BLaER1 treated with 17β-estradiol and CSF1 and Interleukin-3, amounts not matched to agents 10 nM and 100 nM (cell line): Measurements from ENCODE around the gene SLC6A1.
A peak's percentile ranks its signal among the peaks of the same experiment; 100 is the strongest.

Experiments used
- H3K27ac ChIP-seq, 11 experiments: shearing (Covaris generic); formaldehyde crosslinking; 2 replicates each; pipeline ENCODE4 v1.8.1; 2022
- H3K27me3 ChIP-seq, 11 experiments: shearing (Covaris generic); formaldehyde crosslinking; 2 replicates each; pipeline ENCODE4 v1.8.1; 2022
- H3K36me3 ChIP-seq, 11 experiments: shearing (Covaris generic); formaldehyde crosslinking; 2 replicates each; pipeline ENCODE4 v1.8.1; 2022
- H3K4me1 ChIP-seq, 10 experiments: shearing (Covaris generic); formaldehyde crosslinking; 2 replicates each; pipeline ENCODE4 v1.8.1; 2022
- H3K4me2 ChIP-seq, 11 experiments: shearing (Covaris generic); formaldehyde crosslinking; 2 replicates each; pipeline ENCODE4 v1.8.1; 2022
- H3K4me3 ChIP-seq, 10 experiments: shearing (Covaris generic); formaldehyde crosslinking; 2 replicates each; pipeline ENCODE4 v1.8.1; 2022
- H3K9ac ChIP-seq, 11 experiments: shearing (Covaris generic); formaldehyde crosslinking; 2 replicates each; pipeline ENCODE4 v1.8.1; 2022
- H3K9me3 ChIP-seq, 11 experiments: shearing (Covaris generic); formaldehyde crosslinking; replicated peaks in 1 of 11; 2 replicates each; pipeline ENCODE4 v1.8.1; 2022
- H4K20me1 ChIP-seq, 11 experiments: shearing (Covaris generic); formaldehyde crosslinking; 2 replicates each; pipeline ENCODE4 v1.8.1; 2022
- Cebpa-rat ChIP-seq, 11 experiments: shearing (Covaris generic); IDR thresholded peaks; 2 replicates each; pipeline ENCODE4 v1.8.1; 2022

The SLC6A1 gene

DNA sequence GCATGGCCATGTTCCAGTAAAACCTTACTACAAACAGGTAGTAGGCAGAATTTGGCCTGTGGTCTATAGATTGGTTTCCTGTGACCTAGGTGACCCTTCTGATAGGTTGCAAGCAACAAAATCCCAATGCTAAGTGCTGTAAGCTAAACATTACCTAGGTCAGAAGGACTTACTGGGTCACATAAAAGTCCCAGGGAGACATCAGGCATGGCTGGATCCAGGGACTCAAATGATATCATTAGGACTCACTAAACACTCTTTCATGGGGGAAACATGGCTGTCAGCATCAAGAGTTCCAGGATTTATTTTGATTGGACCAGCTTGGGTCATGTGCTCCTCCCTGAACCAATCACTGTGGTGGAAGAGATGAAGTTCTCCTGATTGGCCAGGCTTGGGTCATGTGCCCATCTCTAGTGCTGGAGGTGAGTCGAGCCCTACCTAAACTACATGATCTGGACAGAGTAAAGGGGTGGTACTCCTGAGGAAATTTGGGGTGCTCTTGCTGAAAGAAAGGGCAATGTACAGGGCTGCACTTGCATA, 16.8 kb upstream of the SLC6A1 start:
- no peak overlapping the region for H3K4me3 ChIP-seq
- peaks cover 0 to 4% (median 0%) of the 10 kb centered on the region in 11 experiments; a peak in 1 of 22 replicates for H4K20me1 ChIP-seq
- no peak overlapping the region for H3K27ac ChIP-seq
- no peak overlapping the region for H3K4me2 ChIP-seq
- H3K27me3 ChIP-seq = no peaks in the 10 kb centered on the region
- H3K36me3 ChIP-seq = no peaks in the 10 kb centered on the region
- TF ChIP-seq Cebpa-rat (IDR thresholded peaks at IDR 0.05) = no peak
- peaks cover 0 to 7% (median 6%) of the 10 kb centered on the region in 10 experiments; a peak in 8 of 20 replicates for H3K4me1 ChIP-seq
- no peaks in the 10 kb centered on the region; a peak in 1 of 22 replicates for H3K9me3 ChIP-seq
- H3K9ac ChIP-seq = no peak overlapping the region

DNA sequence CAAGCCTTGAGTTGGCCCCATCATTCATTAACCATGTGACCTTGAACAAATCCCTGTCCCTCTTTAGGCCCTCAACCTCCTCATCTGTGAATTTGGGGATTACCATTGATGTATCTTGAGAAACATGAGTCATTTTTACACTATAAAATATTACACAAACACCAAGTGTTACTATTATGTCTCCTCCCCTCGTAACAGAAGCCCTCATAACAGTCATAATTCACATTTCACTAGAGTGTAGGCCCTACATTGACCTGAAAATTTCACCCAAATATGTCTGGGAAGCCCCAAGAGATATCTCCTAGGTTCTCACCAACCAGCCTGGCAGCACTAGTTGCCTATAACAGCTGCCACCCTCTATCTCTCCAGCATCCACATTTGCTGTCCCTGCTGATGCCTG, 15.8 kb upstream of the SLC6A1 start:
- Histone ChIP-seq H3K9ac (no peak overlapping the region), H3K4me2 (no peak overlapping the region), H3K27ac (no peak overlapping the region), H3K9me3 (no peaks in the 10 kb centered on the region; a peak in 1 of 22 replicates), H3K4me1 (peaks cover 0 to 7% (median 6%) of the 10 kb centered on the region in 10 experiments; a peak in 8 of 20 replicates), H3K4me3 (no peak overlapping the region), H3K27me3 (no peaks in the 10 kb centered on the region), H4K20me1 (peaks cover 0 to 4% (median 0%) of the 10 kb centered on the region in 11 experiments; a peak in 1 of 22 replicates), H3K36me3 (no peaks in the 10 kb centered on the region)
- TF ChIP-seq Cebpa-rat (IDR thresholded peaks at IDR 0.05) = no peak

DNA sequence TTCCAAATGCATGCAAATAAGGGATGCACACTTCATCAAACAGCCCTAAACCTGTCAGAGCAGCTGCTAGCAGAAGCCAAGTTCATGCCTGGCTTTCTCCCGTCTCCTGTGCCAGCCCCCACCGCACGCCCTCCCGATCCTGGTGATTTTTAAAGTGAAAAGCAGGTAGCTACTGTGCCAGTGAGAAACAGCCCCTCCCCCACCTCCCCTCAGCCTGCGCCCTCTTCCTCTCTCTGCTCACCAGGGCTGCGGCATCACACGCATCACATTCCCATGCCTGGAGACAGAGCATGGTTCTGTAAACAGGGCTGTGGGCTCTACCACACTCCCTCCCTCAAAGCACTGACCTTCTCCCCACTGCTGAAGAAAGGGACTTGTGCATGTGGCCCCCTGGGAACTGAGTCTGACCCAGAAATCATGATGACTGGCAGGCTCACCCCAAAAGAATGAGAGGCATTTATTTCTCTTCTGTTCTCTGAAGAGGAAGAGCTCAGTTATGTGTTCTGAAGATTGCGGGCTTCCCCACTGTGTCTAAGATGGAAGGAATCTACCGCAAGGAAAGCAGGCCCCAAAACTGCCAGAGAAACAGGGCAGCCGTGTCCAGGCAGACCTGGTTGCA, 14.5 kb upstream of the SLC6A1 start:
- Histone ChIP-seq H3K27ac (no peak overlapping the region), H4K20me1 (peaks cover 0 to 4% (median 0%) of the 10 kb centered on the region in 11 experiments; a peak in 1 of 22 replicates), H3K4me2 (peak overlapping the region in 5 of 11 experiments; percentile 4 to 25 (median 8); a peak in 4 of 22 replicates), H3K9me3 (no peaks in the 10 kb centered on the region; a peak in 1 of 22 replicates), H3K36me3 (no peaks in the 10 kb centered on the region), H3K4me3 (no peak overlapping the region), H3K27me3 (no peaks in the 10 kb centered on the region), H3K9ac (no peak overlapping the region), H3K4me1 (peaks cover 0 to 7% (median 6%) of the 10 kb centered on the region in 10 experiments; a peak in 8 of 20 replicates)
- no peak for TF ChIP-seq Cebpa-rat (IDR thresholded peaks at IDR 0.05)

DNA sequence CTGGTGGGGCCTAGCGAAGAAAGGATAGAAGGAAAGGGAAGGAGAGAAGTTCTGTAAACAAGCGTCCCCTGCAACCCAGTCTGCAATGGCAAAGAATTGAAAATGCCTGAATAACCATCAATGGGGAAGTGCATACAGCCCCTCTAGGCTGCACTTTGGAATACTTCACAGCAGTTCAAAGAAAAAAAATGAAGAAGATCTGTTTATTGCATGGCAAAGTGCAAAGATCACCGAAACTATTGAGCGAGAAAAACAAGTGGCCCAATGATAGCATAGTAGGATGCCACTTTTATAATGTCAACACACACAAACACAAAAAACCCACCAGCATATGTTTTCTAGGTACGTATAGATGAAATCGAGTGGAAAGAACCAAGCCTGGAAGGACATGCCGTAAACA, 13.6 kb upstream of the SLC6A1 start:
- H3K4me3 ChIP-seq = no peak overlapping the region
- no peak overlapping the region for H3K9ac ChIP-seq
- no peaks in the 10 kb centered on the region for H3K36me3 ChIP-seq
- H3K4me1 ChIP-seq = peaks cover 0 to 7% (median 6%) of the 10 kb centered on the region in 10 experiments; a peak in 8 of 20 replicates
- H3K27me3 ChIP-seq = no peaks in the 10 kb centered on the region
- no peak overlapping the region for H3K27ac ChIP-seq
- no peak for TF ChIP-seq Cebpa-rat (IDR thresholded peaks at IDR 0.05)
- peaks cover 0 to 4% (median 0%) of the 10 kb centered on the region in 11 experiments; a peak in 1 of 22 replicates for H4K20me1 ChIP-seq
- no peak overlapping the region for H3K4me2 ChIP-seq
- H3K9me3 ChIP-seq = no peaks in the 10 kb centered on the region; a peak in 1 of 22 replicates

DNA sequence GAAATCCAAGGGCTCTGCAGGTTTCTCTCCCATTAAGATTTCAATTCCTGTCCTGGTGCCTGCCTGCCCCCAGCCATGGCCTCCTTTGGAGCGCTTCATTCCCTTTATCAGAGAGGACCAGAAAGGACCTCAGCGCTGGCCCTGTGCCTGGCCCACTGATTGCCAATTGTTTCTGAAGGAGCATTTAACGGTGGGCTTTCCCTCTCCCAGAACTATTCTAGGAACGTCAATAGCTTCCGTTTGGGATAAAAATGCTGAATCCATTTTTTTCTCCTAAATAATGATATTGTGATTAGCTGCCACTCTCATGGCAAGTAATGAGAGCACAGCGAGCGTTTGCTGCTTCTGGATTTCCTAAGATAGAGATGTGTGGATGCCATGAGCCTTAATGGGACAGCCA, 12.2 kb upstream of the SLC6A1 start:
- no peaks in the 10 kb centered on the region for H3K36me3 ChIP-seq
- peaks cover 0 to 7% (median 6%) of the 10 kb centered on the region in 10 experiments; a peak in 8 of 20 replicates for H3K4me1 ChIP-seq
- peaks cover 0 to 4% (median 0%) of the 10 kb centered on the region in 11 experiments; a peak in 1 of 22 replicates for H4K20me1 ChIP-seq
- H3K9ac ChIP-seq = no peak overlapping the region
- H3K27me3 ChIP-seq = no peaks in the 10 kb centered on the region
- no peak overlapping the region for H3K4me2 ChIP-seq
- TF ChIP-seq Cebpa-rat (IDR thresholded peaks at IDR 0.05) = no peak
- H3K4me3 ChIP-seq = no peak overlapping the region
- H3K9me3 ChIP-seq = no peaks in the 10 kb centered on the region; a peak in 1 of 22 replicates
- H3K27ac ChIP-seq = no peak overlapping the region

DNA sequence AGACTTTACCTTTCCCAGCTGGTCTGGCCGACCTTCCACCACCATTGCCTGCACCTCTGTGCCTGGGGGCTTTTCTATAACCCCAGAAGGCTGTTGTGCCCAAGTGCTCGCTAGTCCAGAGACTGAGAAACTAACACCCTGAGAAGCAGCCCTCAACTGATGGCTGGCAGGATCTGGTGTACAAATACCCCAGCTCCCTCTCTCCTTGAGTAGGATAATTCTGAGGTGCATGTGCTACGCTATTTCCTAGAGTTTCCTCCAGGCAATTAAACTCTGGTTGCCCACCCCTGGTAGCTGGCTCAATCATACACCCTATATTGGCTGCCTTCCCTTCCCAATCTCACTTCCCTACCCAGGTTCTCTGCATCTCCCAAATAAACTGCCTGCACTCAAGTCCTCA, 11.5 kb upstream of the SLC6A1 start:
- H4K20me1 ChIP-seq = peaks cover 0 to 4% (median 0%) of the 10 kb centered on the region in 11 experiments; a peak in 1 of 22 replicates
- no peak for TF ChIP-seq Cebpa-rat (IDR thresholded peaks at IDR 0.05)

DNA sequence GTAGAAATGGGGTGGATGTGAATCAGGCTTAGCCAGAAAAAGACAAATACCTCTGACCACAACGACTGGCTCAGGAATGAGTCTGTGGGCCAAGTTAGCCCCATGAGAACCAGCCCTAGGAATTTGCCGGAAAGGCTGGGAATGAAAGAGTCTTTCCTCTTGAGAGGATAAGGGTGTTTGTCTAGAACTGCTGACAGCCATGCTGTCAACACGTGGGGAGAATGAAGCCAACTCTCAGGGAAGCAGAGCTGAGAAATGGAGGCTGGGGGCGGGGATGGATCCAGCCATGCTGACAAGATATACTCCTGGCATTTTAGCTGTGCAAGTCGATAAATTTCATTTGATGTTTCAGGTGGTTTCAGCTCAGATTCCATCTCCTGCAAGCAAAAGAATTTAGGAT, 10.6 kb upstream of the SLC6A1 start:
- H3K9me3 ChIP-seq = no peaks in the 10 kb centered on the region
- no peak overlapping the region for H3K4me3 ChIP-seq
- no peaks in the 10 kb centered on the region for H3K36me3 ChIP-seq
- H4K20me1 ChIP-seq = peaks cover 0 to 4% (median 0%) of the 10 kb centered on the region in 11 experiments; a peak in 1 of 22 replicates
- H3K9ac ChIP-seq = no peak overlapping the region
- peaks cover 0 to 7% (median 6%) of the 10 kb centered on the region in 10 experiments; a peak in 8 of 20 replicates for H3K4me1 ChIP-seq
- no peak overlapping the region for H3K27ac ChIP-seq
- no peak overlapping the region for H3K4me2 ChIP-seq
- no peak for TF ChIP-seq Cebpa-rat (IDR thresholded peaks at IDR 0.05)
- no peaks in the 10 kb centered on the region for H3K27me3 ChIP-seq

More for the DNA sequence above, 11.5 kb upstream of the SLC6A1 start:
- Histone ChIP-seq H3K27me3 (no peaks in the 10 kb centered on the region), H3K27ac (no peak overlapping the region), H3K4me3 (no peak overlapping the region), H3K9me3 (no peaks in the 10 kb centered on the region; a peak in 1 of 22 replicates), H3K4me1 (peaks cover 0 to 7% (median 6%) of the 10 kb centered on the region in 10 experiments; a peak in 8 of 20 replicates), H3K36me3 (no peaks in the 10 kb centered on the region), H3K9ac (no peak overlapping the region), H3K4me2 (no peak overlapping the region)

DNA sequence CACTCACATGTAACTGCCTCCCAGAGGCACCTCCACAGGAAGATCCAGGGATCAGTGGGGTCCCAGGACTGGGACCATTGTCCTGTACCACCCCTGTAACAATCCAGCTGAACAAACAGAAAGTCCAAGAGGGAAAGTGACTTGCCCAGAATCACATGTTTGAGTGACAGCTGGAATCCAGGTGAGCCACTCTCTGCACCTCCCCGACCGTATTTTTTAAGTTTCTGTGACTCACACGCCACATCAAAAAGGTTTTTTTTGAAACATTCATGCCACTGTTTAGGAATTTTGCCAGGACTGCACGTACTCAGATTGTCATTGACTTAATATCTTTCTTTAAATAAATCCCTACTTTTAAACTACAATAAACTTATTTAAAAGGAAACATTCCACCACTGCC, 9.8 kb upstream of the SLC6A1 start:
- TF ChIP-seq Cebpa-rat (IDR thresholded peaks at IDR 0.05) = no peak
- Histone ChIP-seq H4K20me1 (peaks cover 0 to 3% (median 0%) of the 10 kb centered on the region in 11 experiments; a peak in 1 of 22 replicates), H3K36me3 (no peaks in the 10 kb centered on the region), H3K9me3 (no peaks in the 10 kb centered on the region), H3K9ac (no peak overlapping the region), H3K4me1 (peaks cover 0 to 6% (median 5%) of the 10 kb centered on the region in 10 experiments; a peak in 8 of 20 replicates), H3K27me3 (no peaks in the 10 kb centered on the region), H3K4me3 (no peak overlapping the region), H3K27ac (no peak overlapping the region), H3K4me2 (no peak overlapping the region)

DNA sequence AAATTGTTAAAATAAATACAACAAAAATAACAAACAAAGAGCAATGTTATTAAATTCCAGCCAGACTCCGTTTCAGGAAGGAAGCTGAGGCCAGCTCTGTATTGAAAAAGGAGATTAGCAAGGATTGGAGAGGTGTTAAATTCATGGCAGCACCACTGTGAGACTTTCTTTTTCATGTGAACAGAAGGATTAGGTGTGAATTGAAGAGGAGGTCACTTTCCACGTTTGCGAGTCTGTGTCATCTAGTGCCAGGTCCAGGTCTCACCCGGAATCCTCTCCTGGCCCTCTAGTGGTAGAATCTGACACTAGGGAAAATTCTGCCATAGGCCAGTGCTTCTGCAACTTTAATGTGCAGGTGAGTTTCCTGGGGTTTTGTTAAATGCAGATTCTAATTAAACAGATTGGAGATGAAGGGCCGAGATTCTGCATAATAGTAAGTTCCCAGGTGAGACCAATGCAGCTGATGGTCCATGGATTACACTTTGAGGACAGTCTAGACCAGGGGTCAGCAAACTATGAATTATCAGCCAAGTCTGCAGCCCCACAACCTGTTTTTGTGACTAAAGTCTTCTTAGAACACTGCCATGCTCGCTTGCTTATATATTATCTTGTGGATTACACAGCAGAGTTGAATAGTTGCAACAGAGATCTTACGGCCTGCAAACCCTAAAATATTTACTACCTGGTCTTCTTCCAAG, 9.2 kb upstream of the SLC6A1 start:
- no peak for TF ChIP-seq Cebpa-rat (IDR thresholded peaks at IDR 0.05)
- H3K4me1 ChIP-seq = peaks cover 0 to under 1% (median 0%) of the 10 kb centered on the region in 10 experiments; a peak in 1 of 20 replicates
- no peaks in the 10 kb centered on the region for H3K36me3 ChIP-seq
- H4K20me1 ChIP-seq = no peaks in the 10 kb centered on the region; a peak in 1 of 22 replicates
- H3K4me2 ChIP-seq = no peak overlapping the region
- H3K9ac ChIP-seq = no peak overlapping the region
- no peak overlapping the region for H3K4me3 ChIP-seq
- H3K27ac ChIP-seq = no peak overlapping the region
- no peaks in the 10 kb centered on the region for H3K27me3 ChIP-seq
- H3K9me3 ChIP-seq = no peaks in the 10 kb centered on the region
